Measurements from ENCODE around the gene CCDC170. TPM values are rescaled to one million over a fixed set of nuclear protein-coding genes. Genes with fewer than 3 reads are reported as not detected.

The CCDC170 gene
- polyA plus RNA-seq, 6 donors from 2014 or later = not detected

DNA sequence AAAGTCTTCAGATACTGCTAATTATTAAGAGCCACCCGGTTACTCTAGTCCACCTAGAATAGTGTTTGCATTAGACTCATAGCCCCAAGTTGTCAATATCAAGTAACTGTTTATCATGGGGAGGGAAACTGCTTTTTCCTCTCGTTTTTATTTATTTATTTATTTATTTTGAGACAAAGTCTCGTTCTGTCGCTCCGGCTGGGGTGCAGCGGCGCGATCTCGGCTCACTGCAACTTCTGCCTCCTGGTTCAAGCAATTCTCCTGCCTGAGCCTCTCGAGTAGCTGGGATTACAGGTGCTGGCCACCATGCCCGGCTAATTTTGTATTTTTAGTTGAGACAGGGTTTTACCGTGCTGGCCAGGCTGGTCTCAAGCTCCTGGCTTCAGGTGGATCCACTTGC, 16.1 kb upstream of the CCDC170 start:
- Mint-ChIP-seq H3K27me3 (no peaks in the 10 kb centered on the region), H3K4me1 (peaks cover 17 to 25% (median 23%) of the 10 kb centered on the region in 3 donors), H3K9me3 (peaks cover 0 to 3% (median 0%) of the 10 kb centered on the region in 7 donors), H3K36me3 (no peaks in the 10 kb centered on the region), H3K4me3 (no peak overlapping the region), H3K27ac (no peak overlapping the region)
- DNase-seq (no peak), ATAC-seq (ENCODE audit: low read depth in 2 of 2) (no peak)

DNA sequence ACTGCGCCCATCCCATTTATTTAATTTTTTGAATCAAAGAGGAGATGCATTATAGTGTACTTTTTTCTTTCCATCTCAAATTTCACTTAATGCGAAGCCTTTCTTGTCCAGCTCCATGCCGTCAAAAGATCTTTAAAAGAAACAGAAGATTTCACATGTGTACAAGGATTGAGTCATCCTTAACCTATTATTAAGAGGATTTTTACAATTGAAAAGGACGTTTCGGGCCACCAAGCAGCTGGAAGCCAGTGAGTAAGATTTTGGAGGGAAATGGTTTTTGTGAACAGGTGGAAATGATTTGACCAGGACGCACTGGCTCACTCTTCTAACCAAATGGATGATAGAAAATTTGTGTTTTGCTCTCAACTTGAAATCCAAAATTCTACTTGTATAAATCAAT, 15.1 kb upstream of the CCDC170 start:
- Mint-ChIP-seq H3K27ac (no peak overlapping the region), H3K36me3 (no peaks in the 10 kb centered on the region), H3K4me1 (peaks cover 23 to 28% (median 23%) of the 10 kb centered on the region in 3 donors), H3K4me3 (no peak overlapping the region), H3K9me3 (peaks cover 0 to 3% (median 0%) of the 10 kb centered on the region in 7 donors), H3K27me3 (no peaks in the 10 kb centered on the region)
- DNase-seq = no peak
- no peak for ATAC-seq (ENCODE audit: low read depth in 2 of 2)

DNA sequence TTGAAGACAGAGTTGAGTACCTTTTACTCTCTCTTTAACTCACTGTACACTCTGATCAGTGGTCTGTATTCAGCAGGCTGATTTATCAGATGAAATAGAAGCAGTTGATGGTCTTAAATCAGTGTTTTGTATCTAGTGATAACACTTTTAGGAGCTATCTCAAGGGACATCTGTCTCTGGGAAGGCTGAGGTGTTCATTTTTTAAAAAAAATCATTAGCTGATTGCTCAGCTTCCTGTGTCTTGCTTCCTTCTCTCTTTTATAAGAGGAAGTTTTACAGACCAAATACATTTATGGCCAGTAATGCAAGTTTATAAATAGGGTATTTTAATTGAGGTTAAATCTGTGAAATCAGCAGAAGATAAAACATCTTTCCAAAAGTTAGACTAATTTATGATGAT, 12.0 kb upstream of the CCDC170 start:
- H3K27ac Mint-ChIP-seq = peak overlapping the region in 3 of 6 donors; percentile 51 to 86 (median 61)
- DNase-seq = no peak
- H3K4me3 Mint-ChIP-seq = peak overlapping the region in 5 of 8 donors; percentile 54 to 64 (median 56)
- no peaks in the 10 kb centered on the region for H3K27me3 Mint-ChIP-seq
- peaks cover 17 to 23% (median 20%) of the 10 kb centered on the region in 3 donors for H3K4me1 Mint-ChIP-seq
- peaks cover 0 to 3% (median 0%) of the 10 kb centered on the region in 7 donors for H3K9me3 Mint-ChIP-seq
- no peaks in the 10 kb centered on the region for H3K36me3 Mint-ChIP-seq
- ATAC-seq (ENCODE audit: low read depth in 2 of 2) = peak; percentile 59 to 61

DNA sequence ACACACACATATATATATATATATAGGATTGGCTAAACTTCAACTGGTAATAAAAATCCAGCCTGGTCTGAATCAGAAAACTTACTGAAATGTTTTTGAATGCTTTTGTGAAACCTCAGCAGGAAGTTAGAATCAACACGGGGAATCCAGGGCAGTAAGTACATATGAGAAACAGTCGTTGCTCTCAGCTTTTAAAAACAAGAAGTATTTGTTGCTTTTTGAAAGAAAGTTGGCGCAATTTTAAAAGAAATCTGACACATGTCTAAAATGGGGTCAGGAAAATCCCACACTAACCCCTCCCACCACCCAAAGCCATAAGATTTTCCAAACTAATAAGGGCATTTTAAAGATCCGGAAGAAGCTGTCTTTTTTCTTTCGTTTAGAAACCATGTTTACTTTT, 11.5 kb upstream of the CCDC170 start:
- ATAC-seq (ENCODE audit: low read depth in 2 of 2) (peak; percentile 47 to 63), DNase-seq (no peak)
- Mint-ChIP-seq H3K36me3 (no peaks in the 10 kb centered on the region), H3K4me3 (peak overlapping the region; percentile 45 to 87 (median 78)), H3K4me1 (peaks cover 17 to 23% (median 20%) of the 10 kb centered on the region in 3 donors), H3K27me3 (no peaks in the 10 kb centered on the region), H3K9me3 (peaks cover 0 to 3% (median 0%) of the 10 kb centered on the region in 7 donors), H3K27ac (peak overlapping the region; percentile 86 to 96 (median 94))

DNA sequence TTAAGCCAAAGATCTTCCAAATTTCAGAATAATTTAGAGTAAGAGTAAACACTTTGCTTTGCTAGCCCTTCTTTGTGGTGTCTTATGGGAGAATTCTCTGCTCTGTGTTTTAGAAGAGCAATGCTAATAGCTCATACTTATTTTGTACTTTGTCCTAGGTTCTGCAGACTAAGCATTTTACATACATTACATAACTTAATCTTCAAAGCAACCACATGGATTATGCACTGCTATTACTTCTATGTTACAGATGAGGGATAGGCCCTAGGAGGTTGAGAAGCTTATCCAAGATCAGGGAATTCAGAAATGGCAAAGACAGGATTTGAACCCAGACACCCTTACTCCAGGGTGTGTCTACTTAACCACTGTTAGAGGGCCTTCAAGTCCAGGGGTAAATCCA, 9.8 kb upstream of the CCDC170 start:
- peaks cover 17 to 23% (median 20%) of the 10 kb centered on the region in 3 donors for H3K4me1 Mint-ChIP-seq
- H3K36me3 Mint-ChIP-seq = no peaks in the 10 kb centered on the region
- H3K27ac Mint-ChIP-seq = no peak overlapping the region
- ATAC-seq (ENCODE audit: low read depth in 2 of 2) (no peak), DNase-seq (no peak)
- peak overlapping the region in 1 of 8 donors; percentile 35 for H3K4me3 Mint-ChIP-seq
- H3K27me3 Mint-ChIP-seq = no peaks in the 10 kb centered on the region
- H3K9me3 Mint-ChIP-seq = peaks cover 0 to 3% (median 0%) of the 10 kb centered on the region in 7 donors

DNA sequence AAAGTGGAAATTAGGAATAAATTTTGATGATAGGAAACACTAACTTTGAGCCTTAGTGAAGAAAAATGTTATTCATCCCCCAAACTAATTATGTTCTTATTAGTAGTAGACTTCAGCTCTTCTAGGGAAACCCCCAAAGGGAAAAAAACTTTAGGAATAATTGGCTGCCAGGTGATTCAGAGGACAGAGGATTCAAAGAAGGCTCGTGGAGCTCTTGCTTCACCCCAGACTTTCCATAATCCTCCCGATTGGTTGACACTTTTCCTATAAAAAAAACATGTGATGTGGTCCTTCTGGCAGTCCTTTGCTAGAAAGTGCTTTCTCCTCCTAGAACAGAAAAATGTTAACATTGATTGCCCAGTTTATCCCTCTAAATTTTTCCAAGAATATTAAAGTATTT, 5.6 kb upstream of the CCDC170 start:
- no peak for ATAC-seq (ENCODE audit: low read depth in 2 of 2)
- H3K27ac Mint-ChIP-seq = no peak overlapping the region
- H3K27me3 Mint-ChIP-seq = peaks cover 4 to 24% (median 15%) of the 10 kb centered on the region in 3 donors
- DNase-seq = no peak
- H3K4me3 Mint-ChIP-seq = no peak overlapping the region
- H3K9me3 Mint-ChIP-seq = no peaks in the 10 kb centered on the region
- peaks cover 0 to 2% (median 1%) of the 10 kb centered on the region in 3 donors for H3K4me1 Mint-ChIP-seq
- no peaks in the 10 kb centered on the region for H3K36me3 Mint-ChIP-seq

DNA sequence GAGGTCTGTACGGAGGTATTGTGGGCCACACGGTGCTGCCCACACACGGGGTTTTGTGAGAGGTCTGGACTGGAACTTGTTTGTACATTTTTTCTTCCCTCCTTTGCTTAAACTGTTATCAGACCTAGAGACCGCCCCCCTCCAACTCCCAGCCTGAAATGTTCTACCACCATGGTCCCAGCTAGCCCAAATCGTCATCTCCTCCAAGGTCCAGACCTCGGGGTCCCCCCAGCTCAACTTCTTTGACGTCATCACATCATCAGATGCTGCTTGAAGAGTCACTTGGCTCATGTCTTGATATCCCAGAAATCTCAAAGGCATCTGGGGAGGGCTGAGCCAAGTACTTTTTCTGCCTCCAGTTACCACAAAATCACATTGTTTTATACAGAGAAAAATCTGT, 2.8 kb upstream of the CCDC170 start:
- ATAC-seq (ENCODE audit: low read depth in 2 of 2) (no peak), DNase-seq (no peak)
- no peak overlapping the region for H3K4me3 Mint-ChIP-seq
- peaks cover 26 to 45% (median 35%) of the 10 kb centered on the region in 3 donors for H3K27me3 Mint-ChIP-seq
- H3K36me3 Mint-ChIP-seq = no peaks in the 10 kb centered on the region
- peaks cover 8 to 17% (median 12%) of the 10 kb centered on the region in 3 donors for H3K4me1 Mint-ChIP-seq
- H3K9me3 Mint-ChIP-seq = no peaks in the 10 kb centered on the region
- H3K27ac Mint-ChIP-seq = peak overlapping the region in 1 of 6 donors; percentile 16

DNA sequence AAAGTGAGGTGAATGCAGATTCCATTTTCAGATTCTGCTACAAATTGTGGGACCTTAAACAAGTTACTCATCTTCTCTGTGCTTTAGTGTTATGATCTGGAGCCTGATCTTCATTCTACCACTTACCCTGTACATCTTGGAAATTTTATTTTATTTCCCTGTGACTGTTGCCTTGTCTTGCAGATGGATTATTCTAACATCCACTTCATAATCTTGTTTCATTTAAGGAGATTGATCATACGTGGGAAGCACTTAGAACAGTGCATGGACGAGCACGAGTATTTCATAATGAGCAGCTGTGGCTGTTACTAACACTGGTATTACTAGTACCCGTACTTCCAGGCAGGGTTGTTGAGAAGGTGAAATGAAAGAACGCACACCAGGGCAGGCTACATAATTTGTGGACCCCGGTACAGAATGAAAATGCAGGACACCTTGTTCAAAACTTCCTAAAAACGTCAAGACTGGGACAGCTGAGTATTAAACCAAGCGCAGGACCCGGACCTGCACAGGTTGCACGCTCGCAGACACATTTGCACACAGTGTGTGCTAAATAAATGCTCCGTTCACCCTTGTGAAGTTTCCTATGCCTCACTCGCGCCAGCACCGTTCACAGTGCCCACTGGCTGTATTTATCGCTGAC, 535 bp upstream of the CCDC170 start:
- ATAC-seq (ENCODE audit: low read depth in 2 of 2) = no peak
- Mint-ChIP-seq H3K4me1 (peaks cover 9 to 17% (median 12%) of the 10 kb centered on the region in 3 donors), H3K4me3 (peak overlapping the region in 7 of 8 donors; percentile 19 to 81 (median 65))

DNA sequence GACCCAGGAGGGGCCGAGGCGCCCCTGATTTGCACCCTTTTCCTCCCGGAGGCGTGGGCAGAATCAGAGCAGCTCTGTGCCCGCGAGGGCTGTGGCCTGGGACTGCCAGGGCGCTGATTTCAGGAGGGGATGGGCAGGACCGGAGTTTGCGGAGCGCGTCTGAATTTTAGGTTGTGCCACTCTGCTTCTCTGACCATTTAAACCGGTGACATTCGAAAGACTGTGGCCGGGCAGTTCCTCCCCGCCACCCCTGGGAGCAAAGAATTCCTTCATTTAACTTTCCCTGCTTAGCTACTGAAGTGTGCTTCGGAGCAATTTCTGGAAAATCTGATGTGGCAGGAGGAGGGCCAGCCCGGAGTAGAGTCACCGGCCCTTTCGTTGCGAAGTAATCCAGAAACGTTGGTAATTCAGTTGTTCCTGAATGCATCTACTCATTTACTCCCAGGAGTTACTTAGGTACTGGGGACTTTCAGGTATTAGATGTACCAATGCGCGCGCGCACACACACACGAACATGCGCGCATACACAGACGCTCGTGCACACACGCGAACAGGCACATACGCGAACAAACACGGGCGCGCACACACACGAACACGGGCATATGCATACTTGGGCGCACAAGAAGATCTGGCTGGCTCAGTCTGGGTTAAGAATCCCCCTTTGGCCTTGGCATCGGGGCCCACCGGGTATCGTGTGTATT, 568 bp downstream of the CCDC170 start:
- ATAC-seq (ENCODE audit: low read depth in 2 of 2) = peak; percentile 32 to 46
- Mint-ChIP-seq H3K27ac (no peak overlapping the region), H3K9me3 (no peaks in the 10 kb centered on the region), H3K4me1 (peaks cover 12 to 17% (median 14%) of the 10 kb centered on the region in 3 donors), H3K4me3 (peak overlapping the region; percentile 2 to 84 (median 74)), H3K27me3 (peaks cover 30 to 47% (median 40%) of the 10 kb centered on the region in 3 donors), H3K36me3 (no peaks in the 10 kb centered on the region)
- peak; percentile 11 for DNase-seq

More for the DNA sequence above, 535 bp upstream of the CCDC170 start:
- Mint-ChIP-seq H3K36me3 (no peaks in the 10 kb centered on the region), H3K27ac (no peak overlapping the region), H3K9me3 (no peaks in the 10 kb centered on the region), H3K27me3 (peaks cover 29 to 47% (median 40%) of the 10 kb centered on the region in 3 donors)
- no peak for DNase-seq

DNA sequence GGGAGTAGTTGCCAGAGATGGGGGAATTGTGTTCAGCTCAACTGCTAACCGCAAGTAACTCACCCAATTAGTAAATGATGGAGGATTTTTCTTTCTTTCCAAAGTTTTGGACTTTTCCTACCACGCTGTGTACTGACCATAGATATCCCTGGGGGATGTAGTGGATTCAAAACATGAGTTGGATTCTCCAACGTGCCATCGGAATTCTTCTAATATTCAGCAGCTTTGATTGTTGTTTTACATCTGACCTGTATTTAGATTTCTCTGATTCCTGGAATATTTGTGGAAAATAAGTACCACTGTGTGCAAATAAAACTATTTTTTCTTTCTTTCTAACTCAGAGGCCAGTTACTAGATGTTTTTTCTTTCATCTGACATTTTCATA, 1.1 kb downstream of the CCDC170 start:
- H3K27me3 Mint-ChIP-seq = peaks cover 36 to 49% (median 40%) of the 10 kb centered on the region in 3 donors
- no peak overlapping the region for H3K27ac Mint-ChIP-seq

DNA sequence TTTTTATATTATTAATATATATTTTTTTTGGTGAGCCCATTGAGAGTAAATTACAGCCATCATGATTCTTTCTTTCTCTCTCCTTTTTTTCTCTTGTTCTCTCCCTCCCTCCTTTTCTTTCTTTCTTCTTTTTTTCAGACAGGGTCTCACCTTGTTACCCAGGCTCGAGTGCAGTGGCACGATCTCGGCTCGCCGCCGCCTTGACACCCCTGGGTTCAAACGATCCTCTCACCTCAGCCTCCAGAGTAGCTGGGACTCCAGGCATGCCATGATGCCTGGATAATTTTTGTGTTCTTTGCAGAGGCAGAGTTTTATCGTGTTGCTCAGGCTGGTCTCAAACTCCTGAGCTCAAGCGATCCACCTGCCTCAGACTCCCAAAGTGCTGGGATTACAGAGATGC, 1.6 kb downstream of the CCDC170 start:
- Mint-ChIP-seq H3K27ac (peak overlapping the region in 1 of 6 donors; percentile 43), H3K4me1 (peaks cover 16 to 21% (median 21%) of the 10 kb centered on the region in 3 donors), H3K27me3 (peaks cover 36 to 52% (median 40%) of the 10 kb centered on the region in 3 donors), H3K9me3 (no peaks in the 10 kb centered on the region), H3K4me3 (peak overlapping the region in 4 of 8 donors; percentile 35 to 83 (median 60)), H3K36me3 (no peaks in the 10 kb centered on the region)
- ATAC-seq (ENCODE audit: low read depth in 2 of 2) (no peak), DNase-seq (no peak)

More for the DNA sequence above, 1.1 kb downstream of the CCDC170 start:
- DNase-seq (no peak), ATAC-seq (ENCODE audit: low read depth in 2 of 2) (no peak)
- peaks cover 14 to 18% (median 17%) of the 10 kb centered on the region in 3 donors for H3K4me1 Mint-ChIP-seq
- peak overlapping the region; percentile 35 to 84 (median 74) for H3K4me3 Mint-ChIP-seq
- no peaks in the 10 kb centered on the region for H3K9me3 Mint-ChIP-seq
- H3K36me3 Mint-ChIP-seq = no peaks in the 10 kb centered on the region

DNA sequence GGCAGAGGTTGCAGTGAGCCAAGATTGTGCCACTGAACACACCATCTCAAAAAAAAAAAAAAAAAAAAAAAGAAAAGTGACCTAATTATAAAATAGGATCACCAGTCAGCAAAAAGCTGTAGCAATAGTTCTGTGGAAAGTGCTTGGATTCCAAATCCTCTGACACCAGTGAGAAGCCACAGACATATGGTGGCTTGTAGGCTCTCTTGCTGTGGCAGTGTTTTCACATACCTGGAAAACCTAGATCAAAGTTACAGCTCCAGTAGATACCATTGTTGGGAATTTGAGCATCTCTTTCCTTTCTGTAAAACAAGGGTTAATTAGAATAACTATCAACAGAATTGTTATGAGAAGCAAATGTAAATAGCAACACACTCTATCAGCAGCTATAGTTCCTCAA, 4.1 kb downstream of the CCDC170 start:
- no peak for ATAC-seq (ENCODE audit: low read depth in 2 of 2)
- no peak overlapping the region for H3K4me3 Mint-ChIP-seq
- H3K4me1 Mint-ChIP-seq = peaks cover 16 to 21% (median 21%) of the 10 kb centered on the region in 3 donors
- H3K27ac Mint-ChIP-seq = no peak overlapping the region
- peaks cover 29 to 37% (median 35%) of the 10 kb centered on the region in 3 donors for H3K27me3 Mint-ChIP-seq
- H3K36me3 Mint-ChIP-seq = no peaks in the 10 kb centered on the region
- H3K9me3 Mint-ChIP-seq = no peaks in the 10 kb centered on the region
- no peak for DNase-seq

DNA sequence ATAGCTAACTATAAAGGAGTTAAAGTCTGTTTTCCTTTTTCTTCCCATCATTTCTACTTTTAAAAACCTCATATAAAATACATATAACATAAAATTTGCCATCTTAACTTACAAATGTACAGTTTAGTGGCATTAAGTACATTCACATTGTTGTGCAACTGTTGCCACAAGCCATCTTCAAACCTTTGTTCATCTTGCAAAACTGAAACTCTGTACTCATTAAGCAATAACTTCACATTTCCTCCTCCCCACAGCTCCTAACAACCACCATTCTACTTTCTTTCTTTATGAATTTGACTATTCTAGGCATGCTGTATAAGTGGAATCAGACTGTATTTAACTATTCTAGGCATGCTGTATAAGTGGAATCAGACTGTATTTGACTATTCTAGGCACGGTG, 4.5 kb downstream of the CCDC170 start:
- no peak overlapping the region for H3K4me3 Mint-ChIP-seq
- no peak overlapping the region for H3K27ac Mint-ChIP-seq
- no peaks in the 10 kb centered on the region for H3K36me3 Mint-ChIP-seq
- ATAC-seq (ENCODE audit: low read depth in 2 of 2) (no peak), DNase-seq (no peak)
- H3K9me3 Mint-ChIP-seq = no peaks in the 10 kb centered on the region
- peaks cover 24 to 34% (median 31%) of the 10 kb centered on the region in 3 donors for H3K27me3 Mint-ChIP-seq
- H3K4me1 Mint-ChIP-seq = peaks cover 13 to 21% (median 19%) of the 10 kb centered on the region in 3 donors

Measured in naive B cell (primary cell).